SK-N-SH treated with all-trans-retinoic acid at 6 μM for 48 hours (cell line): ENCODE data around the gene TSC22D4.
A peak's percentile ranks its signal among the peaks of the same experiment; 100 is the strongest.

Experiments used
- ATAC-seq: fragments of 200-7000 bp; cut with Tn5 transposase; 3 replicates; pipeline ENCODE4 v1.9.1; 2020; ENCODE audit warnings: mild to moderate bottlenecking, moderate library complexity
- BACH2 ChIP-seq: fragments of 250-450 bp; sonication (Bioruptor Pico); IDR thresholded peaks from 2 replicates; pipeline ENCODE4 v1.9.0; 2021; ENCODE audit warnings: mild to moderate bottlenecking, borderline replicate concordance
- CSDC2 ChIP-seq: fragments of 250-450 bp; sonication (Bioruptor Pico); IDR thresholded peaks from 2 replicates; pipeline ENCODE4 v1.5.0; 2020; ENCODE audit warnings: mild to moderate bottlenecking, moderate library complexity
- ESRRG ChIP-seq: fragments of 250-450 bp; sonication (Bioruptor Pico); IDR thresholded peaks from 2 replicates; pipeline ENCODE4 v1.6.1; 2021; ENCODE audit warnings: mild to moderate bottlenecking
- GLIS3 ChIP-seq: fragments of 250-450 bp; sonication (Bioruptor Pico); IDR thresholded peaks from 2 replicates; pipeline ENCODE4 v1.5.0; 2020; ENCODE audit warnings: mild to moderate bottlenecking, moderate library complexity
- ISL1 ChIP-seq: fragments of 250-450 bp; sonication (Bioruptor Pico); IDR thresholded peaks from 2 replicates; pipeline ENCODE4 v2.1.2; 2022; ENCODE audit warnings: mild to moderate bottlenecking, moderate library complexity
- OSR1 ChIP-seq: fragments of 250-450 bp; sonication (Bioruptor Pico); IDR thresholded peaks from 2 replicates; pipeline ENCODE4 v1.8.0; 2022; ENCODE audit warnings: moderate library complexity, mild to moderate bottlenecking, inconsistent platforms
- PPARA ChIP-seq: fragments of 250-450 bp; sonication (Bioruptor Pico); IDR thresholded peaks from 2 replicates; pipeline ENCODE4 v1.5.0; 2020; ENCODE audit warnings: mild to moderate bottlenecking, borderline replicate concordance
- RARB ChIP-seq: fragments of 250-450 bp; sonication (Bioruptor Pico); IDR thresholded peaks from 2 replicates; pipeline ENCODE4 v1.8.0; 2021; ENCODE audit warnings: mild to moderate bottlenecking, moderate library complexity
- SNAI2 ChIP-seq: fragments of 250-450 bp; sonication (Bioruptor Pico); IDR thresholded peaks from 2 replicates; pipeline ENCODE4 v1.5.0; 2020; ENCODE audit warnings: mild to moderate bottlenecking, moderate library complexity
- TCF4 ChIP-seq: fragments of 250-450 bp; sonication (Bioruptor Pico); IDR thresholded peaks from 2 replicates; pipeline ENCODE4 v1.8.0; 2021; ENCODE audit warnings: mild to moderate bottlenecking, moderate library complexity, borderline replicate concordance
- TOX ChIP-seq: fragments of 250-450 bp; sonication (Bioruptor Pico); IDR thresholded peaks from 2 replicates; pipeline ENCODE4 v1.8.0; 2021; ENCODE audit warnings: mild to moderate bottlenecking, moderate library complexity, borderline replicate concordance
- ZFP3 ChIP-seq: fragments of 250-450 bp; sonication (Bioruptor Pico); IDR thresholded peaks from 2 replicates; pipeline ENCODE4 v1.5.0; 2020; ENCODE audit warnings: mild to moderate bottlenecking, moderate library complexity
- ZFP30 ChIP-seq: fragments of 450-650 bp; formaldehyde crosslinking; IDR thresholded peaks from 2 replicates; pipeline ENCODE4 v1.5.0; 2022; ENCODE audit warnings: mild to moderate bottlenecking, moderate library complexity
- ZNF565 ChIP-seq: fragments of 450-650 bp; formaldehyde crosslinking; conservative IDR thresholded peaks from 2 replicates; pipeline ENCODE4 v1.5.0; 2020; ENCODE audit warnings: low read depth, mild to moderate bottlenecking, moderate library complexity
- ZNF70 ChIP-seq: fragments of 450-650 bp; formaldehyde crosslinking; IDR thresholded peaks from 2 replicates; pipeline ENCODE4 v1.5.0; 2020; ENCODE audit warnings: mild to moderate bottlenecking, moderate library complexity
- ZNF8 ChIP-seq: fragments of 450-650 bp; formaldehyde crosslinking; IDR thresholded peaks from 2 replicates; pipeline ENCODE4 v1.5.0; 2020; ENCODE audit warnings: mild to moderate bottlenecking, moderate library complexity
- TF ChIP-seq, protein P1 (sequence below): fragments of 250-450 bp; sonication (Bioruptor Pico); IDR thresholded peaks from 2 replicates; pipeline ENCODE4 v1.8.0; 2020; ENCODE audit warnings: mild to moderate bottlenecking, moderate library complexity, borderline replicate concordance
- TF ChIP-seq, protein P2 (sequence below): fragments of 250-450 bp; sonication (Bioruptor Pico); IDR thresholded peaks from 2 replicates; pipeline ENCODE4 v1.5.1; 2020; ENCODE audit warnings: low read depth, mild to moderate bottlenecking, moderate library complexity
- TF ChIP-seq, protein P3 (sequence below): fragments of 250-450 bp; sonication (Bioruptor Pico); IDR thresholded peaks from 2 replicates; pipeline ENCODE4 v1.8.0; 2021; ENCODE audit warnings: low read depth, mild to moderate bottlenecking, moderate library complexity, borderline replicate concordance
- TF ChIP-seq, protein P4 (sequence below): fragments of 250-450 bp; sonication (Bioruptor Pico); IDR thresholded peaks from 2 replicates; pipeline ENCODE4 v1.5.0; 2020; ENCODE audit warnings: mild to moderate bottlenecking, moderate library complexity
- TF ChIP-seq, protein P5 (sequence below): fragments of 250-450 bp; sonication (Bioruptor Pico); IDR thresholded peaks from 2 replicates; pipeline ENCODE4 v1.5.1; 2021; ENCODE audit warnings: mild to moderate bottlenecking, moderate library complexity

Gene TSC22D4

DNA sequence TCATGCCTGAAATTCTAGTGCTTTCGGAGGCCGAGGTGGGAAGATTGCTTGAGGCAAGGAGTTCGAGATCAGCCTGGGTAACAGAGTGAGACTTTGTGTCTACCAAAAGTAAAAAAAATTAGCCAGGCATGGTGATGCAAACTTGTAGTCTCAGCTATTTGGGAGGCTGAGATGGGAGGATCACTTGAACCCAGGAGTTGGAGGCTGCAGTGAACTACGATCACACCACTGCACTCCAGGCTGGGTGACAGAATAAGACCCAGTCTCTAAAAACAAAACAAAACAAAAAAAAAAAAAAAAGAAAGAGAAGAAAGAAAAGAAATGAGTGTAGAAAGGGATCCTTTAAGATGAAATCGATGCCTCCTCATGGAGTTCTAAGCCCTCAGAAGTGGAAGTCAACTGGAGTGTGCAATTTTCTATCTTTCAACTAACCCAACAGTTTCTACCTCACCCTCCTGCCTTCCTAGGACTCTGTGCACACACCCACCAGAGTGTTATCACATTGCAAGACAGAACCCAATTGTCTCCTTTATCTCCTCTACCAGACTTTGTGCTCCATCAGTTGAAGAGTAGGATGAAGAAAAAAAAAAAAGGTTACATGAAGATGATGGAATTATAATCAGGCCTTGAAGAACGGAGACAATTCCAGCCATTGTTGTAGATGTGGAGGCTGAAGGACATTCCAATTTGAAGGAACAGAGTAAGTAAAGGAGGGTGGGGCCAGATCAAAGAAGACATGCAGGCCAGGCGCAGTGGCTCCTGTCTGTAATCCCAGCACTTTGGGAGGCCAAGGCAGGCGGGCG is 31.6 kb upstream of the TSC22D4 start:
- ATAC-seq: no peak
- TF ChIP-seq, protein P1, sequence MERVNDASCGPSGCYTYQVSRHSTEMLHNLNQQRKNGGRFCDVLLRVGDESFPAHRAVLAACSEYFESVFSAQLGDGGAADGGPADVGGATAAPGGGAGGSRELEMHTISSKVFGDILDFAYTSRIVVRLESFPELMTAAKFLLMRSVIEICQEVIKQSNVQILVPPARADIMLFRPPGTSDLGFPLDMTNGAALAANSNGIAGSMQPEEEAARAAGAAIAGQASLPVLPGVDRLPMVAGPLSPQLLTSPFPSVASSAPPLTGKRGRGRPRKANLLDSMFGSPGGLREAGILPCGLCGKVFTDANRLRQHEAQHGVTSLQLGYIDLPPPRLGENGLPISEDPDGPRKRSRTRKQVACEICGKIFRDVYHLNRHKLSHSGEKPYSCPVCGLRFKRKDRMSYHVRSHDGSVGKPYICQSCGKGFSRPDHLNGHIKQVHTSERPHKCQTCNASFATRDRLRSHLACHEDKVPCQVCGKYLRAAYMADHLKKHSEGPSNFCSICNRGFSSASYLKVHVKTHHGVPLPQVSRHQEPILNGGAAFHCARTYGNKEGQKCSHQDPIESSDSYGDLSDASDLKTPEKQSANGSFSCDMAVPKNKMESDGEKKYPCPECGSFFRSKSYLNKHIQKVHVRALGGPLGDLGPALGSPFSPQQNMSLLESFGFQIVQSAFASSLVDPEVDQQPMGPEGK (CRISPR knock-in tag): no peak

DNA sequence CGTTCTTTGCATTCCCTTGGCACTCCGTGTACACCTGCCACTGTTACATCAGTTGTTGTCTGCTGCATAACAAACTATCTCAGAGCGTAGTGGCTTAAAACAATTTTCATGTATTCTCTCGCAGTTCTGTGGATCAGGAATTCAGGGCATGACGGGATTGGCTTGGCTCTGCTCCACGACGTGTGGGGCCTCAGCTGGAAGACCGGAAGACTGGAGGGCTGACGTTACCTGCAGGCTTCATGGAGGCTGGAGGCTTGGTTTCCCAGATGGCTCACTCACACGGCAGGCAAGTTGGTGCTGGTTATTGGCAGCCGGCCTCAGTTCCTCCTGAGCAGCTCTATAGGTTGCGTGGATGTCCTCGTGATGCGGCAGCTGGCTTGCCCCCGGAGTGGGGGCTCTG is 30.2 kb upstream of the TSC22D4 start:
- TF ChIP-seq ZNF565 (CRISPR knock-in tag): no peak
- no peak for TF ChIP-seq ZNF70 (CRISPR knock-in tag)
- TF ChIP-seq BACH2: no peak
- no peak for TF ChIP-seq ZFP3
- TF ChIP-seq ZNF8: no peak
- no peak for TF ChIP-seq GLIS3 (CRISPR knock-in tag)
- TF ChIP-seq, protein P2, sequence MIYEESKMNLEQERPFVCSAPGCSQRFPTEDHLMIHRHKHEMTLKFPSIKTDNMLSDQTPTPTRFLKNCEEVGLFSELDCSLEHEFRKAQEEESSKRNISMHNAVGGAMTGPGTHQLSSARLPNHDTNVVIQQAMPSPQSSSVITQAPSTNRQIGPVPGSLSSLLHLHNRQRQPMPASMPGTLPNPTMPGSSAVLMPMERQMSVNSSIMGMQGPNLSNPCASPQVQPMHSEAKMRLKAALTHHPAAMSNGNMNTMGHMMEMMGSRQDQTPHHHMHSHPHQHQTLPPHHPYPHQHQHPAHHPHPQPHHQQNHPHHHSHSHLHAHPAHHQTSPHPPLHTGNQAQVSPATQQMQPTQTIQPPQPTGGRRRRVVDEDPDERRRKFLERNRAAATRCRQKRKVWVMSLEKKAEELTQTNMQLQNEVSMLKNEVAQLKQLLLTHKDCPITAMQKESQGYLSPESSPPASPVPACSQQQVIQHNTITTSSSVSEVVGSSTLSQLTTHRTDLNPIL (CRISPR knock-in tag): no peak
- TF ChIP-seq PPARA (CRISPR knock-in tag): no peak
- no peak for TF ChIP-seq RARB (CRISPR knock-in tag)
- no peak for TF ChIP-seq TOX (CRISPR knock-in tag)
- TF ChIP-seq, protein P3, sequence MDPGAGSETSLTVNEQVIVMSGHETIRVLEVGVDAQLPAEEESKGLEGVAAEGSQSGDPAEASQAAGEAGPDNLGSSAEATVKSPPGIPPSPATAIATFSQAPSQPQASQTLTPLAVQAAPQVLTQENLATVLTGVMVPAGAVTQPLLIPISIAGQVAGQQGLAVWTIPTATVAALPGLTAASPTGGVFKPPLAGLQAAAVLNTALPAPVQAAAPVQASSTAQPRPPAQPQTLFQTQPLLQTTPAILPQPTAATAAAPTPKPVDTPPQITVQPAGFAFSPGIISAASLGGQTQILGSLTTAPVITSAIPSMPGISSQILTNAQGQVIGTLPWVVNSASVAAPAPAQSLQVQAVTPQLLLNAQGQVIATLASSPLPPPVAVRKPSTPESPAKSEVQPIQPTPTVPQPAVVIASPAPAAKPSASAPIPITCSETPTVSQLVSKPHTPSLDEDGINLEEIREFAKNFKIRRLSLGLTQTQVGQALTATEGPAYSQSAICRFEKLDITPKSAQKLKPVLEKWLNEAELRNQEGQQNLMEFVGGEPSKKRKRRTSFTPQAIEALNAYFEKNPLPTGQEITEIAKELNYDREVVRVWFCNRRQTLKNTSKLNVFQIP (CRISPR knock-in tag): no peak
- TF ChIP-seq TCF4: no peak
- TF ChIP-seq ESRRG (CRISPR knock-in tag): no peak
- no peak for TF ChIP-seq SNAI2 (CRISPR knock-in tag)
- TF ChIP-seq OSR1 (CRISPR knock-in tag): no peak
- no peak for ATAC-seq

DNA sequence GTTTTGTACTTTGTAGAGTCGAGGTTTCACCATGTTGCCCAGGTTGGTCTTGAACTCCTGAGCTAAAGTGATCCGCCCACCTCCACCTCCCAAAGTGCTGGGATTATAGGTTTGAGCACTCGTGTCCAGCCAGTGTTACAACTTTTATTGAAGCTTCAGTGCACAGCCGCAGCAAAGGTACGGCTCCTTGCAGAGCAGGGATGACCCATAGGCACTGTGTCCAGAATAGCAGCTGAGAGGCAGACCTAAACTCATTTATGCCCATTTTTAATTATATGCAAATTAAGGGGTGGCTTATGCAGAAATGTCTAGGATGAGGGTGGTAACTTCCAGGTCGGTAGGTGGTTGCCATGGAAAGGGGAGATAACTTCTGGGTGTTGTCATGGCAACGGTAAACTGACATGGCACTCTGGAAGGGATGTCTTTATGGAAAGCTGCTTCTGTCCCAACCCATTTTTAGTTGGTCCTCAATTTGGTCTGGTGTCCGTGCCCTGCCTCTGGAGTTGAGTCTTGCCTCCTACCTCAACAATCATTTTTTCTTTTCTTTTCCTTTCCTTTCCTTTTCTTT is 27.4 kb upstream of the TSC22D4 start:
- TF ChIP-seq ZNF70 (CRISPR knock-in tag) (no peak), ZNF565 (CRISPR knock-in tag) (no peak), ZFP30 (no peak), SNAI2 (CRISPR knock-in tag) (no peak), TCF4 (no peak), GLIS3 (CRISPR knock-in tag) (no peak), BACH2 (no peak), RARB (CRISPR knock-in tag) (no peak), OSR1 (CRISPR knock-in tag) (no peak), PPARA (CRISPR knock-in tag) (no peak), ISL1 (CRISPR knock-in tag) (no peak), CSDC2 (CRISPR knock-in tag) (no peak), ZNF8 (no peak)
- TF ChIP-seq, protein P4, sequence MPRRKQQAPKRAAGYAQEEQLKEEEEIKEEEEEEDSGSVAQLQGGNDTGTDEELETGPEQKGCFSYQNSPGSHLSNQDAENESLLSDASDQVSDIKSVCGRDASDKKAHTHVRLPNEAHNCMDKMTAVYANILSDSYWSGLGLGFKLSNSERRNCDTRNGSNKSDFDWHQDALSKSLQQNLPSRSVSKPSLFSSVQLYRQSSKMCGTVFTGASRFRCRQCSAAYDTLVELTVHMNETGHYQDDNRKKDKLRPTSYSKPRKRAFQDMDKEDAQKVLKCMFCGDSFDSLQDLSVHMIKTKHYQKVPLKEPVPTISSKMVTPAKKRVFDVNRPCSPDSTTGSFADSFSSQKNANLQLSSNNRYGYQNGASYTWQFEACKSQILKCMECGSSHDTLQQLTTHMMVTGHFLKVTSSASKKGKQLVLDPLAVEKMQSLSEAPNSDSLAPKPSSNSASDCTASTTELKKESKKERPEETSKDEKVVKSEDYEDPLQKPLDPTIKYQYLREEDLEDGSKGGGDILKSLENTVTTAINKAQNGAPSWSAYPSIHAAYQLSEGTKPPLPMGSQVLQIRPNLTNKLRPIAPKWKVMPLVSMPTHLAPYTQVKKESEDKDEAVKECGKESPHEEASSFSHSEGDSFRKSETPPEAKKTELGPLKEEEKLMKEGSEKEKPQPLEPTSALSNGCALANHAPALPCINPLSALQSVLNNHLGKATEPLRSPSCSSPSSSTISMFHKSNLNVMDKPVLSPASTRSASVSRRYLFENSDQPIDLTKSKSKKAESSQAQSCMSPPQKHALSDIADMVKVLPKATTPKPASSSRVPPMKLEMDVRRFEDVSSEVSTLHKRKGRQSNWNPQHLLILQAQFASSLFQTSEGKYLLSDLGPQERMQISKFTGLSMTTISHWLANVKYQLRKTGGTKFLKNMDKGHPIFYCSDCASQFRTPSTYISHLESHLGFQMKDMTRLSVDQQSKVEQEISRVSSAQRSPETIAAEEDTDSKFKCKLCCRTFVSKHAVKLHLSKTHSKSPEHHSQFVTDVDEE (CRISPR knock-in tag): no peak
- TF ChIP-seq, protein P3 (CRISPR knock-in tag): no peak
- TF ChIP-seq, protein P2 (CRISPR knock-in tag): no peak
- TF ChIP-seq, protein P5, sequence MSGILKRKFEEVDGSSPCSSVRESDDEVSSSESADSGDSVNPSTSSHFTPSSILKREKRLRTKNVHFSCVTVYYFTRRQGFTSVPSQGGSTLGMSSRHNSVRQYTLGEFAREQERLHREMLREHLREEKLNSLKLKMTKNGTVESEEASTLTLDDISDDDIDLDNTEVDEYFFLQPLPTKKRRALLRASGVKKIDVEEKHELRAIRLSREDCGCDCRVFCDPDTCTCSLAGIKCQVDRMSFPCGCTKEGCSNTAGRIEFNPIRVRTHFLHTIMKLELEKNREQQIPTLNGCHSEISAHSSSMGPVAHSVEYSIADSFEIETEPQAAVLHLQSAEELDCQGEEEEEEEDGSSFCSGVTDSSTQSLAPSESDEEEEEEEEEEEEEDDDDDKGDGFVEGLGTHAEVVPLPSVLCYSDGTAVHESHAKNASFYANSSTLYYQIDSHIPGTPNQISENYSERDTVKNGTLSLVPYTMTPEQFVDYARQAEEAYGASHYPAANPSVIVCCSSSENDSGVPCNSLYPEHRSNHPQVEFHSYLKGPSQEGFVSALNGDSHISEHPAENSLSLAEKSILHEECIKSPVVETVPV (CRISPR knock-in tag): no peak
- ATAC-seq: peak; percentile 21; the same call in 1 of the 3 replicates
